Right hindlimb (tissue), 1 donor: ENCODE data around the gene TMIE.
"Not testable (repeated sequence)": the region's sequence is repeated elsewhere in the genome, so short reads cannot be mapped to it uniquely, and the experiment has no call there.

Source experiments
- DNase-seq: peaks from one replicate; pipeline ENCODE4 v3.0.0-alpha.2; 2018

Gene TMIE

DNA sequence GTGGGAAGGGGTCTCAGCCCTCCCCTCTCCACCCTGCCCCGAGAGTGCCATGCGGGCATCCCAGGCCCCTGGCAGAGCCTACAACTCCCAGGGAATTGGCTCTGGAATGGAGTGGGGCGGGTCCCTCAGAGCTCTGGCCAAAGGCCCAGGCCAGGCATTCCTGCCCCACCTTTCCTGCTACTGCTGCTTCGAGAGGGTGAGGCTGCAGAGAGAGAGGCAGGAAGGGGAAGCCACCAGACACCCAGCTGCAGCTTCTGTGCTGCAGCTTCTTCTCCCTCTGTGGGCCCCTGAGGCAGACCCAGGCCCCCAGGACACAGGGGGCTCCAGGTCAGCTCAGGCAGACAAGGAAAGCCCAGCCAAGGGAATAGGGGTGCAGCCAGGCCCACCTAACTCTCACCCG lies 10.4 kb upstream of the TMIE start:
- peak; percentile 50 for DNase-seq

DNA sequence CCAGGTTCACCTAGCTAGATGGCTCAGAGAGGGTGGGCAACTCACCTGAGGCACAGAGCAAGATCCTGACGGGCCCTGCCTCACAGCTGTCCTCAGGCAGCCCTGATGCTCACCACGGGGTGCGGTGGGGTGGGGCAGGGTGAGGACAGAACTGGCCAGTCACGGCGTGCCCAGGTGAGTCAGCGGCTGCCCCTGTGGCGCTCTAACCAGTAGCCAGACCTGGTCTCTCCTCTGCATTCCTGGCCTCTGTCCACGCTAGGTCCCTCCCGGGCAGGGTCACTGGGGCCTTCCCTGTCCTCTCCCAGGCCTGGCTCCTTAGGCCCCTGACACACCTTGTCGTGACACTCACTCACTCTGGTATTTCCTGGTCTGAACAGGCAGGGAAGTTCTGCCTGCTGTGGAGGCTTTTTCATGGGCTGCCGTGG lies 8.6 kb upstream of the TMIE start:
- no peak for DNase-seq

- DNase-seq, result peak; percentile 68
These were observed 7.9 kb upstream of the TMIE start, which contains the start of gene ALS2CL for GRCh38 chr3:46693038-46693891. Gene ALS2CL (minus strand): TSS chr3:46693679. CDS start chr3:46689440, 4,239 bp downstream.

DNA sequence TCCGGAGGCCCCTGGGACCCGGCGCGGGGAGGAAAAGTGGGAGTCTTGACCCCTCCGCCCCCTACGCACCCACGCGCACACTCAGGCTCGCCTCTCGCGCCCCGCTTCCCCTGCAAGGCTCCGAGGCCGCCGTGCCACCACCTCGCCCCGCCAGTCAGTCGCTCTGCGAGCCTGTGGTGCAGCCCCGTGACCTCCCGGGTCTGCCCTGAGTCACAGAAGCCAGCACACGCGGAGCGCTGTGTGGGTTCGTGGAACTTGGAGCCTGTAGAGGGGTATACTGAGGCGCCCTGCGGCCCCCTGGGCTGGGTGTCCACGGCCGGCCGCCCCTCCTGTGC lies 7.3 kb upstream of the TMIE start:
- DNase-seq, result no peak

DNA sequence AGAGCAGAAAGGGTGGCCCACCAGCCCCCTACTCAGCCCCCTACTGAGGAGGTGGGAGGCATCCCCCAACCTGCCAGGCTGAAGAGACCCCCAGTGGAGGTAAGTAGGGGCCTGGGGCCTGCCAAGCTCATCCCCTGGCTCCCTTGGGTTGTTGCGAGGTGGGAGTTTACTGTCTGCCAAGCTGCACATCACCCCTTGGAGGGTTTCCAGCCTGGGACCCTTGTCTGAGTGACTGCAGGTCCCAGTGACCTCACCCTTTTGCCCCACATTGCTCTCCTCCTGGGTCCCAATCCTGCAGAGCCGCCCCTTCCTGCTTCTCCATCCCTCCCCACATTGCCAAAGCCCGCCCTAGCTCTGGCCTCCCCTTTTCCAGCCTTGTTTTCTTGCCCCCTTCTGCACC lies 6.7 kb upstream of the TMIE start:
- no peak for DNase-seq

DNA sequence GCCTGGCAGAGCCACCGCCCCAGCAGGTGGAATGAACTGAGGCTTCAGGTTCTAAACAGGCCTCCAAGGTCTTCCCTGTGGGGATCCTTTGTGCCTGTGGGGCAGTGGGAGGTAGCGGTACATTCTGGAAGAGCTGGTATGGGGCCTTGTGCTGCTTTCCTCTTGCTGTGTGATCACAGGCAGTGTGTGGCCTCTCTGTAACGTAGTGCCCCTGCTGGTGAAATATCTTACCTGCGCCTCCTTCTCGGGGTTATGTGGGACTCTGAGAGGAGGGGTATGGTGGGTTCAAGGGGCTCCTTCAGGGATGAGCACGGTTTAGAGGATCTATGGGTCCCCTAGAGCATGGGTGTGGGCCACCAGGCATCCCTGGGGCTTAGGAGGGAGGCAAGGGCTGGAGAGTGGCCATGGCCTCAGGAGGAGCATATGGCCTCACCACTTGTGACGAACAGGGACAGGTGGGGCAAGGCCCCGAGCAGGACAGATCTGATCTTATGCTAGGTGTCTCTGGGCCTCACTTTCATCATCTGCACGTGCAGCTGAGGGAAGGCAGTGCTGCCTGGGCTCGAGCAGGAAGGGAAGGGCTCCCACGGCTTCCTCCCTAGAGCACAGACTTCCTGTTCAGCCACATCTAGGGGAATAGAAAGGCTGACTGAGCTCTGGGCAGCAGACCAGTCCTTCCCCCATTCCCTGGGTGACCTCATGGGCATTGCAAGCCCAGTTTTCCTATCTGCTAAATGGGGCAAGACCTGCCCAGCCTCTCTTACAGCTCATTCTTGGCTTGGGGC lies 5.8 kb upstream of the TMIE start:
- DNase-seq, result peak; percentile 44

- no peak for DNase-seq
These were observed 5.0 kb upstream of the TMIE start for GRCh38 chr3:46695962-46696894.

GRCh38 chr3:46699676-46700523 lies 1.3 kb upstream of the TMIE start:
- no peak for DNase-seq

DNA sequence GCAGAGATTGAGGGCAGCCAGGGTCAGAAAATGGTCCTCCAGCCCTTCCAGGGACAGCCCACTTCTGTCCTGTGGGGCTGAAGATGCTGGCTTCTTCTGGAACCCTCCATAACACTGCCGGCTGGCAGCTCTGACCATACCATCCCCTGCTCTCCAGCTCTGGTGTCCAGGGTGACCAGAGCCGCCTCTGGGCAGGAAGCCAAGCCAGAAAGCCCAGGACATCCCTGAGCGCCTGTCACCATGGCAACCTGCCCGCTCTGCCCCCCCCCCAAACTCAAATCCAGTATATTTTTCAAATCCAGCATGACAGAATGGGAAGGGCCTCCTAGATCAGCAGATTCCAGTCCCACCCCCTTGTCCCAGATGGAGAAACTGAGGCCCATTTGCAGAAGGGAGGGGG lies 420 bp upstream of the TMIE start:
- DNase-seq, result peak; percentile 59

DNA sequence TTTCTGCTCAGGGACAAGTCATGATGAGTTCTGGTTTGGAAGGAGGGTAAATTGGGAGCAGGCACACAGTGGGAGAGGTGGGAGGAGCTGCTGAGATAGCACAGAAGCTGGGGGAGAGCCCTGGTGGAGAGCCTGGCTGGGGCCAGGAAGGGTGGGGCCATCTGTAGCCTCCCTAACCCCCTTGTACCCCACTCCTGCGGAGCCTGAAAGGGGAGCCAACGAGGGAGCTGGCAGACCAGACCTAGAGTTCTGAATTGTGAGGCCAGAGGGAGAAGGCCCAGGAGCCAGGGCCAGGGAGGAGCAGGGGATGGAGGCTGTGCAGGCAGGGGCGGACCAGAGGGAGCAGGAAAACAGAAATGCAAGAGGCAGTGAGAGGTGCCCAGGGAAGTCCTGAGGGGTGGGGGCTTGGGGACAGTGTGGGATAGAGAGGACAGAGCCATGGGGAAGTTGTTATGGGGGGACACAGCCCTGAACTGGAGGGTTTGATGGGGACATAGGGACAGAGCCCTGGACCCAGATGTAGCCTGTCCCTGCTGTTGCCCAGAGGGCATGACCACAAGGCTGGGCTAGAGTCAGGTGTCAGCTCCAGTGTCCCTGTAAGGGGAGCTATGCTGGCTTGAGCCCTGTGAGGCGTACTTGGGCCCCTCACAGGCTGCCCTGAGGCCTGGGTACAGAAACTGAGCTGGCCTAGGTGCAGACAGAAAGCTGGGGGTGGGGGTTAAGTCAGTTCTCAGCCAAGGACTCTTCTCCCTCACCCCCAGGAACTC lies 1.2 kb downstream of the TMIE start:
- no peak for DNase-seq

DNA sequence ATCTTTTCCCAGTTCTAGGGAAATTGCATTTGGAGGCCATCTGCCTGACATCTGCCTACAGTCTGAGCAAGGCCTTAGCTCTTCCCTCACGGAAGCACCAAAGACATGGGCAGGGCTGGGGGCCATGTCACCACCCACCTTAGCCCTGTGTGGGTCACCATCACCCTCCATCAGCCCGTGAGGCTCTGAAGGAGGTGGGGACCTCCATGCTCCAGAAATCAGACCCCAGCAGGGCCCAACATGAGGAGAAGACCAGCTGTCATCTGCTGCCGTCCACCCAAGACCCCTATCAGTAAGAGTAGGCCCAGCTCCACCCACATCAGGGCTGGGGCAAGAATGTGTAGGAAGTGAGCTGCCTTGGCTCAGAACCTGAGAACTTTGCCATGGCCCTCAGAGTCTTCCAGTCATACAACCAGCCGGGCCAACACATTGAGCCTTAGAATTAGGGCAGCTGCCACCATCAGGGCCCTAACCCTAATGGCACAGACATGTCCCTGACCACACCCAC lies 1.9 kb downstream of the TMIE start:
- DNase-seq, result no peak

- DNase-seq, result not testable (repeated sequence)
These were observed 3.2 kb downstream of the TMIE start for GRCh38 chr3:46704346-46704745.

DNA sequence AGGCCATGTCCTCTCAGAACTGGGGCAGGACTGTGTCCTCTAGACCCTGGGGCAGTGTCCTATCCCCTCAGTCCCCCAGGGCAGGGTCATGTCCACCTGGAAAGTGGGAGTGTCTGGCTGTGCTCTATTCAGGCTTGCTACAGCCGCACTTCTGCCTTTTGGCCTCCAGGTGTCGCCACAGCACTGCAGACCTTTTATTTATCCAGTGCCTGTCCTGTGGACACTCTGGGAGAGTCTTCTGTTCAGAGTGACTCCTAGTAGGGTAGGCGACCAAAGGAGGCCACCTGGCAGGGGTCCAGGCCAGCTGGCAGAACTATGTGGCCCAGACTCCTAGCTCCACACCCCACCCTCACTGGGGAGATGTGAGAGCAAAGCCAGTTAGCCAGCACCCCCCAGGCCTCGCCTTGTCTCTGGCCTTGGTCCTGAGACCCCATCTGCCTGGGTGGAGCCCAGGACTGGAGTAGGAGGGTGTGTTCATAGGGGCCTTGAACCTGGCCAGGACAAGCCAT lies 3.9 kb downstream of the TMIE start:
- DNase-seq, result peak; percentile 83

- DNase-seq, result peak; percentile 66
These were observed 4.8 kb downstream of the TMIE start for GRCh38 chr3:46705751-46706552.

GRCh38 chr3:46706771-46707582 lies 5.8 kb downstream of the TMIE start:
- DNase-seq, result peak; percentile 19

GRCh38 chr3:46707601-46708011 lies 6.4 kb downstream of the TMIE start:
- peak; percentile 9 for DNase-seq

DNA sequence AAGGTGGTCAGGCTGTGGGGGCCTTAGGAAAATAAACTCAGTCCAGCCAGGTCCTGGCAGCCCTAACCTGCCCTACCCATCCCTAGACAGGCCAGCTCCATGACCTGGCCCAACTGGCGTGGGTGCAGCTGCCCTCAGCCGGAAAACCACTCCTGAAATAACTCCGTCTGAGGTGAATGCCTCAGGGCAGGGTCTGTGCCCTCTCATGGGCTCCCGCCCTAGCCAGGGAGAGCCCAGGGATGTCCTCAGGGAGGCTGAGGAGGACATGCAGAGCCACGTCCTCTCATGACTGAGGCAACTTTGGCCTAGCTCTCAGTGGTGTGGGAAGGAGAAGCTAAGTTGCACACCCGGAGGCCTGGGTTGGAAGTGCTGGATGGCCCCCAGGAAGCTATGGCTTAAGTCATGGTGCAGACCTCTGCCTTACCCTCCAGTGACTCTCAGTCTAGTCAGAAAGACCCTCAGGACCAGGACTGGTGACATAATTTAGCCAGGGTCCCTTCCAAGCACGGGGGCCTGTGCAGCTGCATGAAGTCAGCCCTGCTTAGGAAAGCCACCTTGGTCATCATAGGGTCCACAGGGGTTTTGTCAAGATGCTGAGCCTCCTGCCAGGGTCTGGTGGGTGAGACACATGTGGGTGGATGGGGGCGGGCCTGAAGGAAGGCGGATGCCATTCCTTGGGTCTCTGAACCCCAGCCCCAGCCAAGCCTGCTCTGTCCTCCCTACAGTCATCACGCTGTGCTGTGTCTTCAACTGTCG lies 7.4 kb downstream of the TMIE start:
- DNase-seq, result peak; percentile 10

DNA sequence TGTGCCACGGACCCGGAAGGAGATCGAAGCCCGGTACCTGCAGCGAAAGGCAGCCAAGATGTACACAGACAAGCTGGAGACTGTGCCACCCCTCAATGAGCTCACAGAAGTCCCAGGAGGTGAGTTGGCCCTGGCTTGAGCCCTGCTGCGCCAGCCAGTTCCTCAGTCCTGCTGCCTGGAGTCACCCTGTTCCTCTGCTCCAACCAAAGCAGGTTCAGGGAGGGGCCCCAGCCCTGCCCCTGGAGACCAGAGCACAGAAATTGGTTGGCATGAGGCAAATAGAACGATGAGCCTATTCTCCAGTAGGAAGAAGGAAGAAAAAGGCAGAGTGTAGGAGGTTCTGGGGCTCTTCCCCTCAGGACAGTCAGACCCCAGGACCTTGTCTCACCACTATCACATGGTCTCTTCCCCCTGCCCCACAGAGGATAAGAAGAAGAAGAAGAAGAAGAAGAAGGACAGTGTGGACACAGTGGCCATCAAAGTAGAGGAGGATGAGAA lies 8.0 kb downstream of the TMIE start:
- DNase-seq, result peak; percentile 2
